Glutamatergic neuron (in vitro differentiated cells): ENCODE results near the gene SCUBE1. TPM values are rescaled to one million over a fixed set of nuclear protein-coding genes. Genes with fewer than 3 reads are reported as not detected.
"Not testable (repeated sequence)": the region's sequence is repeated elsewhere in the genome, so short reads cannot be mapped to it uniquely, and the experiment has no call there.

Experiments
- DNase-seq: peaks from one replicate; pipeline ENCODE4 v3.0.0; 2022
- H3K27ac Mint-ChIP-seq: one replicate; pipeline ENCODE4 v1.8.0; 2020; ENCODE audit warnings: mild to moderate bottlenecking, mixed read lengths, inconsistent platforms; ENCODE audit not compliant: unreplicated experiment
- H3K27me3 Mint-ChIP-seq: one replicate; pipeline ENCODE4 v1.8.0; 2020; ENCODE audit warnings: mild to moderate bottlenecking, moderate library complexity, mixed read lengths, inconsistent platforms; ENCODE audit not compliant: unreplicated experiment
- H3K36me3 Mint-ChIP-seq: one replicate; pipeline ENCODE4 v1.8.0; 2020; ENCODE audit warnings: mild to moderate bottlenecking, mixed read lengths, inconsistent platforms; ENCODE audit not compliant: unreplicated experiment
- H3K4me1 Mint-ChIP-seq: one replicate; pipeline ENCODE4 v1.8.0; 2020; ENCODE audit warnings: mild to moderate bottlenecking, low read depth, mixed read lengths, inconsistent platforms; ENCODE audit not compliant: unreplicated experiment
- H3K4me3 Mint-ChIP-seq: one replicate; pipeline ENCODE4 v1.8.0; 2020; ENCODE audit warnings: mild to moderate bottlenecking, mixed read lengths, inconsistent platforms; ENCODE audit not compliant: unreplicated experiment
- H3K9me3 Mint-ChIP-seq: one replicate; pipeline ENCODE4 v1.8.0; 2020; ENCODE audit warnings: mild to moderate bottlenecking, moderate library complexity, mixed read lengths, inconsistent platforms; ENCODE audit not compliant: unreplicated experiment
- total RNA-seq: library from RNA; stranded (reverse); fragmentation: NEBNext Ultra II Directional; extraction: Animal tissue kit (Norgen Biotek cat#: 25700); gene quantifications from one replicate; pipeline ENCODE4 v1.2.1, GENCODE V29; 2021; ENCODE audit not compliant: unreplicated experiment
- TF ChIP-seq, protein P1 (sequence below): fragments of 200-600 bp; sonication (generic); IDR thresholded peaks from one replicate; pipeline ENCODE4 v1.5.0; 2021; ENCODE audit not compliant: partially characterized antibody, unreplicated experiment

SCUBE1 gene
- total RNA-seq, 1 donor from 2014 or later = 25.8 TPM

DNA sequence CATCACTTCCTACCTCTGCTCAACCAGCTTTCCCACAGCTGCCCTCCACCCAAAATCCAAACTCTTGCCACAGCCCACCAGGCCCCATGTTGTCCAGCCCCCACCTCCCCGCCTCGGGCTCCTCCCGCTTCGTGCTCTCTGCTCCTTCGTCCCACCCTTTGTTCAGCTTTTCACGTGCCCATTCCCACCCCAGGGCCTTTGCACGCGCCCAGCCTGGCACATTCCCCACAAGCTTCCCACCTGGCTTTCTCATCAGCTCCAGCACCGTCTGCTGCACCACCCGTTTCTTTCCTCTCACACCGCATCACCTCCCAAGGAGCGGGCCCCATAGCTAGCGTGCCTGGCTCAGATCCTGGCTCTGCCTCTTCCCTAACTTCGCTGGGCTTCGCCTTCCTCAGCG lies 54.8 kb downstream of the SCUBE1 start:
- H3K27ac Mint-ChIP-seq = no peak overlapping the region
- no peak for DNase-seq
- H3K4me1 Mint-ChIP-seq = peaks cover 11% of the 10 kb centered on the region
- peaks cover 9% of the 10 kb centered on the region for H3K27me3 Mint-ChIP-seq
- H3K36me3 Mint-ChIP-seq = no peaks in the 10 kb centered on the region
- TF ChIP-seq, protein P1, sequence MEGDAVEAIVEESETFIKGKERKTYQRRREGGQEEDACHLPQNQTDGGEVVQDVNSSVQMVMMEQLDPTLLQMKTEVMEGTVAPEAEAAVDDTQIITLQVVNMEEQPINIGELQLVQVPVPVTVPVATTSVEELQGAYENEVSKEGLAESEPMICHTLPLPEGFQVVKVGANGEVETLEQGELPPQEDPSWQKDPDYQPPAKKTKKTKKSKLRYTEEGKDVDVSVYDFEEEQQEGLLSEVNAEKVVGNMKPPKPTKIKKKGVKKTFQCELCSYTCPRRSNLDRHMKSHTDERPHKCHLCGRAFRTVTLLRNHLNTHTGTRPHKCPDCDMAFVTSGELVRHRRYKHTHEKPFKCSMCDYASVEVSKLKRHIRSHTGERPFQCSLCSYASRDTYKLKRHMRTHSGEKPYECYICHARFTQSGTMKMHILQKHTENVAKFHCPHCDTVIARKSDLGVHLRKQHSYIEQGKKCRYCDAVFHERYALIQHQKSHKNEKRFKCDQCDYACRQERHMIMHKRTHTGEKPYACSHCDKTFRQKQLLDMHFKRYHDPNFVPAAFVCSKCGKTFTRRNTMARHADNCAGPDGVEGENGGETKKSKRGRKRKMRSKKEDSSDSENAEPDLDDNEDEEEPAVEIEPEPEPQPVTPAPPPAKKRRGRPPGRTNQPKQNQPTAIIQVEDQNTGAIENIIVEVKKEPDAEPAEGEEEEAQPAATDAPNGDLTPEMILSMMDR = no peak
- peaks cover 5% of the 10 kb centered on the region for H3K9me3 Mint-ChIP-seq
- H3K4me3 Mint-ChIP-seq = no peak overlapping the region

DNA sequence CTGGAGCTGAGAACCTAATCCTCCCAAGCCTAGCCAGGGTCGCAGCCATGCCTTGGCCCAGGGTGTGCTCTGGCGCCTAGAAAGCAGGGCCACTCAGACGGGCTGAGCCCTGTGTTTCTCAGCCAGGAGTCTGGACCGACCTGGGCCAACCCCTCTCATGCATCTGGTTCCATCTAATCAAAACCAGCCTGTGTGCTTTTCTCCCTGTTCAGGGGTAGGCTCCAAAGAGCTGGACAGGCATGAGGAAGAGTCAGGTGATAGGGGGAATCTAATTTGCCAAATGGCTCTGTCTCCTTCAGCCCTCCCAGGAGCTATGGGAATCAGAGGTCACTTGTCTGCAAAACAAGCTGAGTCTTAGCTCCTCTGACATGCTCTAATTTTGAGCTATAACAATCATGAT lies 55.7 kb downstream of the SCUBE1 start:
- H3K4me1 Mint-ChIP-seq = peaks cover 8% of the 10 kb centered on the region
- TF ChIP-seq, protein P1 = no peak
- DNase-seq = no peak
- H3K4me3 Mint-ChIP-seq = no peak overlapping the region
- peaks cover 9% of the 10 kb centered on the region for H3K27me3 Mint-ChIP-seq
- H3K27ac Mint-ChIP-seq = no peak overlapping the region
- H3K9me3 Mint-ChIP-seq = peaks cover 5% of the 10 kb centered on the region
- no peaks in the 10 kb centered on the region for H3K36me3 Mint-ChIP-seq

DNA sequence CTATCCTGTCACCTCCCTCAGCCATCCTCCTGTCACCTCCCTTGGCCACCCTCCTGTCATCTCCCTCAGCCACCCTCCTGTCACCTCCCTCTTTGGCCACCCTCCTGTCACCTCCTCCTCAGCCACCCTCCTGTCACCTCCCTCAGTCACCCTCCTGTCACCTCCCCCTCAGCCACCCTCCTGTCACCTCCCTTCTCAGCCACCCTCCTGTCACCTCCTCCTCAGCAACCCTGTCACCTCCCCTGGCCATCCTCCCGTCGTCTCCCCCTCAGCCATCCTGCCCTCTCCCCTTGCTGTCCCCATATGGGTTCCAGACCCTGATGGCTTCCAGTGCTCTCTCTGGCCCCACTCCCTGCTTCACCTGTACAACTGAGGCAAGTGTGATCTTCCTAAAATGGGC lies 61.8 kb downstream of the SCUBE1 start:
- TF ChIP-seq, protein P1 = no peak
- no peaks in the 10 kb centered on the region for H3K36me3 Mint-ChIP-seq
- H3K9me3 Mint-ChIP-seq = peaks cover 5% of the 10 kb centered on the region
- peaks cover 6% of the 10 kb centered on the region for H3K27me3 Mint-ChIP-seq
- no peak overlapping the region for H3K27ac Mint-ChIP-seq
- H3K4me1 Mint-ChIP-seq = peaks cover 1% of the 10 kb centered on the region
- no peak overlapping the region for H3K4me3 Mint-ChIP-seq
- DNase-seq = no peak

DNA sequence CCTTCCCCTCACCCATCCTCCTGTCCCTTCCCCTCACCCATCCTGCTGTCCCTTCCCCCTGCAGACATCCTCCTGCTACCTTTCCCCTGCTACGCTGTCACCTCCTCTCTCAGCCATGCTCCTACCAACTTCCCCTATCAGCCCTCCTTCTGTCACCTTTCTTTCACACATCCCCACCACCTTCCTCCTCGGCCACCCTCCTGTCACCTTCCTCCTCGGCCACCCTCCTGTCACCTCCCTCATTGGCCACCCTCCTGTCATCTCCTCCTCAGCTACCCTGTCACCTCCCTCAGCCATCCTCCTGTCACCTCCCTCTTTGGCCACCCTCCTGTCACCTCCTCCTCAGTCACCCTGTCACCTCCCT lies 62.7 kb downstream of the SCUBE1 start:
- not testable (repeated sequence) for H3K4me3 Mint-ChIP-seq, H3K36me3 Mint-ChIP-seq, H3K9me3 Mint-ChIP-seq, H3K27ac Mint-ChIP-seq, H3K4me1 Mint-ChIP-seq, H3K27me3 Mint-ChIP-seq, DNase-seq

DNA sequence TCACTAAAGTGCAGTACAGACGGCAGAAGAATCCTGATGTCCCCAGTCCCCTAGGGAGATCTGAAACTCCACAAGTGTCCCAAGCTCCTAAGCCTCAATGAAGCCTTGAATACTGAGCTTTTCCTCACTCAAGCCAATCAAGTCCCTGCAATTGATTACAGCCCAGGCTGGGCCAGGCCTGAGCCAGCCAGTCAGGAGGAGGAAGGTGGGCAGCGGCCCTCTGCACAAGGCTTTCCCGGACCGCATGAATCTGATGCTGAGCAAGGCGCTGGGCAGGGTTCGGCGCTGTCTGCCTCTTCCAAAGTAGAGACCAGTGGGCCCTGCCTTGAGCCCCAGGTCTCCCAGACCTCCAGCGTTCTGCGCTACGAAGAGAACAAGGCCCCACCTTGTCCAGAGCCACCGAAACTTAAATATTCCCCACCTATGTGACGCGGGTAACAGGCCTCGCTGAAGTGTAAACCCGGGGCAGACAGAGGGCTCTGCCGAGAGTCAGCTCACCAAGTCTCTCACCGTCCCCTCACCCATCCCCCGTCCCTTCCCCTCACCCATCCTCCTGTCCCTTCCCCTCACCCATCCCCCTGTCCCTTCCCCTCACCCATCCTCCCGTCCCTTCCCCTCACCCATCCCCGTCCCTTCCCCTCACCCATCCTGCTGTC lies 63.2 kb downstream of the SCUBE1 start:
- no peak overlapping the region for H3K27ac Mint-ChIP-seq
- no peak overlapping the region for H3K4me3 Mint-ChIP-seq
- H3K4me1 Mint-ChIP-seq = peaks cover 1% of the 10 kb centered on the region
- H3K27me3 Mint-ChIP-seq = peaks cover 9% of the 10 kb centered on the region
- H3K9me3 Mint-ChIP-seq = peaks cover 3% of the 10 kb centered on the region
- H3K36me3 Mint-ChIP-seq = no peaks in the 10 kb centered on the region
- TF ChIP-seq, protein P1 = no peak
- DNase-seq = no peak
